ENCODE measurements around the gene DCDC2C. TPM values are rescaled to one million over a fixed set of nuclear protein-coding genes. Genes with fewer than 3 reads are reported as not detected.

DCDC2C gene
- total and polyA plus RNA-seq, 2 experiments from 2014 or later: 0.45 TPM; not detected in 1

Other genes with a start within 250 kb of the DCDC2C start
- gene ADI1, start 184.0 kb upstream of the DCDC2C start, total RNA-seq (2014; rRNA removed; shearing (Covaris generic)): 16.3 and 17.3 TPM in 2 replicates
- 31.9 and 34.1 TPM in 2 replicates for gene ADI1, start 184.0 kb upstream of the DCDC2C start, polyA plus RNA-seq (2016; fragmentation: Nextera tagmentation; extraction: Ambion mirVana)
- 33.2 and 42.0 TPM in 2 replicates for gene RNASEH1, start 145.2 kb upstream of the DCDC2C start, total RNA-seq (2014; rRNA removed; shearing (Covaris generic))
- gene RNASEH1, start 145.2 kb upstream of the DCDC2C start, polyA plus RNA-seq (2016; fragmentation: Nextera tagmentation; extraction: Ambion mirVana): 35.5 and 40.7 TPM in 2 replicates
- 2,575 and 2,742 TPM in 2 replicates for gene RPS7, start 128.3 kb upstream of the DCDC2C start, total RNA-seq (2014; rRNA removed; shearing (Covaris generic))
- gene RPS7, start 128.3 kb upstream of the DCDC2C start, polyA plus RNA-seq (2016; fragmentation: Nextera tagmentation; extraction: Ambion mirVana): 2,161 and 2,244 TPM in 2 replicates
- 0.43 and 1.3 TPM in 2 replicates for gene COLEC11, start 108.5 kb upstream of the DCDC2C start, total RNA-seq (2014; rRNA removed; shearing (Covaris generic))
- gene COLEC11, start 108.5 kb upstream of the DCDC2C start, polyA plus RNA-seq (2016; fragmentation: Nextera tagmentation; extraction: Ambion mirVana): 1.5 and 1.8 TPM in 2 replicates
- not detected in 2 replicates for gene ALLC, start 45.4 kb upstream of the DCDC2C start, total RNA-seq (2014; rRNA removed; shearing (Covaris generic))
- not detected in 2 replicates for gene ALLC, start 45.4 kb upstream of the DCDC2C start, polyA plus RNA-seq (2016; fragmentation: Nextera tagmentation; extraction: Ambion mirVana)

Measured in GM23338 (cell line).